Type B pancreatic cell (in vitro differentiated cells): ENCODE measurements around the gene CES5A. TPM values are rescaled to one million over a fixed set of nuclear protein-coding genes. Genes with fewer than 3 reads are reported as not detected.
"Not testable (repeated sequence)": the region's sequence is repeated elsewhere in the genome, so short reads cannot be mapped to it uniquely, and the experiment has no call there.

Experiments used
- DNase-seq: peaks from one replicate; pipeline ENCODE4 v3.0.0; 2021; ENCODE audit warnings: mixed read lengths; ENCODE audit not compliant: unreplicated experiment; ENCODE audit errors: extremely low spot score
- H3K27ac Mint-ChIP-seq: 2 replicates; pipeline ENCODE4 v1.8.0; 2021; ENCODE audit warnings: mild to moderate bottlenecking, mixed read lengths
- H3K27me3 Mint-ChIP-seq: 2 replicates; pipeline ENCODE4 v1.8.0; 2021; ENCODE audit warnings: mixed read lengths
- H3K36me3 Mint-ChIP-seq: 2 replicates; pipeline ENCODE4 v1.8.0; 2021; ENCODE audit warnings: mixed read lengths
- H3K4me1 Mint-ChIP-seq: one replicate; pipeline ENCODE4 v1.8.0; 2021; ENCODE audit warnings: mixed read lengths; ENCODE audit not compliant: unreplicated experiment
- H3K4me3 Mint-ChIP-seq: 2 replicates; pipeline ENCODE4 v1.8.0; 2021; ENCODE audit warnings: mild to moderate bottlenecking, mixed read lengths
- H3K9me3 Mint-ChIP-seq: 2 replicates; pipeline ENCODE4 v1.8.0; 2021; ENCODE audit warnings: mixed read lengths
- total RNA-seq: library from RNA; stranded (reverse); gene quantifications from 2 replicates; pipeline ENCODE4 v1.2.1, GENCODE V29; 2021; ENCODE audit warnings: low replicate concordance
- TF ChIP-seq, protein P1 (sequence below): fragments of 200-600 bp; sonication (generic); conservative IDR thresholded peaks from 2 replicates; pipeline ENCODE4 v1.5.0; 2021; ENCODE audit warnings: antibody characterized with exemption, mild to moderate bottlenecking

Gene CES5A
- total RNA-seq, 1 donor from 2014 or later: not detected

DNA sequence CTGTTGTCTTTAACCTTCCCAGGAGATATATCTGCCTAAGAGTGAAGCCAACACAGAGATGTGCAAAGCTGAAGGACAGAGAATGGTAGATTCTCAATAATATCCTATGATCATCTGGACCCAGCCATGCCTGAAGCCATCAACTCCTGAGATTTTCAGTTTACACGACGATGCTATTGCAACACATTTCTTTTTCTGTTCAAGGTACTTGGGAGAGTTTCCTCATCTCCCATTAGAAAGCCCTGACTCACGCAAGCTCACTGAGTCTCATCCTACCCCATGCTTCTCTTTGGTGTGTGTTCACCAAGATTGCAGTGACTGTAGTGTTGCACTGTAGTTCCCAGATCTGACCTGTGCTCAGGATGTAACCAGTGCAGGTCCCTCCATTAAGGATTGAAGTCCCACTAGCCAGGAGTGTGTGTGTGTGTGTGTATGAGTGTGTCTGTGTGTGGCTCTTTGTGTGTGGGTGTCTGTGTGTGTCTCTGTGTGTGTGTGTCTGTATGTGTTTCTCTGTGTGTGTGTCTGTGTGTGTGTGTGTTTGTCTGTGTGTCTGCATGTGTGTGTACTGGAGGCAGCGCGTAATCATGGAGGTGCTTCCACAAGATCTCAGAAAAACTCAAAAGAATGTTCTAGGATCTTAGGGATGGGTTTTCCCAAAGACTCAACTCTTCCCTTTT lies 57.8 kb downstream of the CES5A start:
- Mint-ChIP-seq H3K36me3 (no peaks in the 10 kb centered on the region), H3K9me3 (no peaks in the 10 kb centered on the region), H3K4me3 (no peak overlapping the region), H3K27ac (no peak overlapping the region), H3K27me3 (peaks cover 70% of the 10 kb centered on the region), H3K4me1 (no peaks in the 10 kb centered on the region)
- DNase-seq: no peak
- TF ChIP-seq, protein P1, sequence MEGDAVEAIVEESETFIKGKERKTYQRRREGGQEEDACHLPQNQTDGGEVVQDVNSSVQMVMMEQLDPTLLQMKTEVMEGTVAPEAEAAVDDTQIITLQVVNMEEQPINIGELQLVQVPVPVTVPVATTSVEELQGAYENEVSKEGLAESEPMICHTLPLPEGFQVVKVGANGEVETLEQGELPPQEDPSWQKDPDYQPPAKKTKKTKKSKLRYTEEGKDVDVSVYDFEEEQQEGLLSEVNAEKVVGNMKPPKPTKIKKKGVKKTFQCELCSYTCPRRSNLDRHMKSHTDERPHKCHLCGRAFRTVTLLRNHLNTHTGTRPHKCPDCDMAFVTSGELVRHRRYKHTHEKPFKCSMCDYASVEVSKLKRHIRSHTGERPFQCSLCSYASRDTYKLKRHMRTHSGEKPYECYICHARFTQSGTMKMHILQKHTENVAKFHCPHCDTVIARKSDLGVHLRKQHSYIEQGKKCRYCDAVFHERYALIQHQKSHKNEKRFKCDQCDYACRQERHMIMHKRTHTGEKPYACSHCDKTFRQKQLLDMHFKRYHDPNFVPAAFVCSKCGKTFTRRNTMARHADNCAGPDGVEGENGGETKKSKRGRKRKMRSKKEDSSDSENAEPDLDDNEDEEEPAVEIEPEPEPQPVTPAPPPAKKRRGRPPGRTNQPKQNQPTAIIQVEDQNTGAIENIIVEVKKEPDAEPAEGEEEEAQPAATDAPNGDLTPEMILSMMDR: no peak

DNA sequence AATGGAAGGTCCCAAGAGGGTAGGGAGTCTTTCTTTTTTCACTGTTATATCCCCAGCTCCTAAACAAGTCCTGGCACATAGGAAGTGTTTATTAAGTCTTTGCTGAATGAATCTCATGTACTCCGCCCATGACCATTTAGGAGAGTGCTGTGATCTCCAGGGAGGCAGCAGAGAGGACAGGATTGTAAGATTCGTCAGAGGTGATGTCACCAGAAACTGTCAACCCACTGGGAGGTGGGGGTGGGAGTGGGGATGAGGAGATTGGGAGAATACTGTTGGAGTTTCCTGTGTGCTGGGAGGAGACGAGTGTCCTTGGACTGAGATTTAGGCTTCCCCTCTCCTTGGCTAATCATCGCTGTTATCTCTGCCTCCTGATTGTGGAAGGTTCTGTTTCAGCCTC lies 59.0 kb downstream of the CES5A start:
- H3K27me3 Mint-ChIP-seq: peaks cover 72% of the 10 kb centered on the region
- H3K4me3 Mint-ChIP-seq, H3K27ac Mint-ChIP-seq, H3K4me1 Mint-ChIP-seq, DNase-seq, H3K9me3 Mint-ChIP-seq, H3K36me3 Mint-ChIP-seq: not testable (repeated sequence)

DNA sequence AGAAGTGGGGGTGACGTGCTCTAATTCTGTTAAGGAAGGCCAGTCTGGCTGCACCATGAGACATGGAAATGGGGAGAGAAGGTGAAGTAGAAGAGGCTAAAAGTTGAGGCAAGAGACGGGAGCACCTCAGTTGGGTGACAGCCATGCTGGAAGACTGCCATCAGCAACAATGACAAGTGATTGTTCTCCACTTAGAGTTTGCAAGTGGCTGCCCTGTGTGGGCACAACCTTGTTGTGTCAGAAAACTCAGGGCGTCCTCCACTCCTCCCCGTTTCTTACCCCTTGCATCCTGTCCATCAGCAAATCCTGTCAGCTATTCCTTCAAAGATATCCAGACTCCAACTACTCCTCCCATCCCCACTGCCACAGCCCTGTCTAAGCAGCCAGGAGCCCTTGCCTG lies 59.9 kb downstream of the CES5A start:
- TF ChIP-seq, protein P1: no peak
- Mint-ChIP-seq H3K4me3 (no peak overlapping the region), H3K36me3 (no peaks in the 10 kb centered on the region), H3K4me1 (no peaks in the 10 kb centered on the region), H3K27me3 (peaks cover 68% of the 10 kb centered on the region), H3K9me3 (no peaks in the 10 kb centered on the region), H3K27ac (no peak overlapping the region)
- no peak for DNase-seq

DNA sequence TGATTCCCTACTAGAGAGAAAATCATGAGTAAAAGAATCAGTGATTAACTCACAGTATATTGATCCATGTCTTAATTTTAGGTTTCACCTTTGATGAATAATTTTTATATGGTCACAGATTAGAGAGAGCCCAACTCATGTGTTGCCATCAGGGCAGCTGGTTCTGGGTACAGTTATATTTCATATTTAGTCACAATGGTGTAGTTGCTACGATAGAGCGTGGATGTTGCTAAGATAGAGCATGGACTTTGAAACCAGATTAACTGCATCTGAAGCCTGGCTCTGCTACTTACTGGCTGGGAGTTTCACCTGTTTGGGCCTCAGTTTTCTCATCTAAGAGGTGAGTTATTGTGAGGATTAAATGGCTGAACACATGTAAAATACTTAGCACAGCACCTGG lies 61.0 kb downstream of the CES5A start:
- not testable (repeated sequence) for H3K36me3 Mint-ChIP-seq, DNase-seq, H3K9me3 Mint-ChIP-seq, H3K4me3 Mint-ChIP-seq, H3K27ac Mint-ChIP-seq, H3K4me1 Mint-ChIP-seq
- peaks cover 71% of the 10 kb centered on the region for H3K27me3 Mint-ChIP-seq

GRCh38 chr16:55813730-55814129 lies 61.4 kb downstream of the CES5A start:
- H3K27me3 Mint-ChIP-seq: peaks cover 68% of the 10 kb centered on the region
- H3K27ac Mint-ChIP-seq: not testable (repeated sequence)

GRCh38 chr16:55812951-55813350 lies 62.2 kb downstream of the CES5A start:
- no peak for DNase-seq
- TF ChIP-seq, protein P1: no peak
- H3K27ac Mint-ChIP-seq: no peak overlapping the region
- H3K36me3 Mint-ChIP-seq: no peaks in the 10 kb centered on the region
- no peaks in the 10 kb centered on the region for H3K4me1 Mint-ChIP-seq
- no peak overlapping the region for H3K4me3 Mint-ChIP-seq
- H3K9me3 Mint-ChIP-seq: no peaks in the 10 kb centered on the region
- peaks cover 66% of the 10 kb centered on the region for H3K27me3 Mint-ChIP-seq

More at GRCh38 chr16:55813730-55814129, 61.4 kb downstream of the CES5A start:
- not testable (repeated sequence) for H3K4me1 Mint-ChIP-seq, H3K9me3 Mint-ChIP-seq, H3K36me3 Mint-ChIP-seq, DNase-seq, H3K4me3 Mint-ChIP-seq

DNA sequence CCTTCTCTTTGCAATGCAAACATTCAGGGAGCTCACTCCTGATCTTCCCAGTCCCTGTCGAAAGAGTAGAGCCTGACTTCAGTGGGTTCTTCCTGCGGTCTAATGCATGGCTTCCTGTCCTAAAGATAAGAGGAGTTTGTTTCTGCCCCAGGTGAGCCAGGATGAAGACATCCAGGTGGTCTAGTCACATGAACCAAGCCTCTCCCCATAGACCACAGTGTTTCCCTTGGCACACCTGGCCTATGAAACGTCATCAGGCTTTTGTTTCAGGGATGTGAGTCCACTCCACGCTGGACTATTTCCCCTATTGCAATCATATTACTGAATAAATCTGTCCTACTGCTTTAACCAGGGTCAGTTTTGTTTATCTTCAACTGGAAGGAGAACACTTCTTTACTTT lies 63.4 kb downstream of the CES5A start:
- TF ChIP-seq, protein P1: no peak
- Mint-ChIP-seq H3K9me3 (no peaks in the 10 kb centered on the region), H3K27ac (no peak overlapping the region), H3K4me1 (no peaks in the 10 kb centered on the region), H3K27me3 (peaks cover 55% of the 10 kb centered on the region), H3K4me3 (no peak overlapping the region), H3K36me3 (no peaks in the 10 kb centered on the region)
- DNase-seq: no peak
